ES-I3 (cell line): Measurements from ENCODE around the gene TPT1.
"Not testable (repeated sequence)": the region's sequence is repeated elsewhere in the genome, so short reads cannot be mapped to it uniquely, and the experiment has no call there.

Experiments used
- H3K36me3 ChIP-seq: 2 replicates; pipeline ENCODE4 v1.6.1; 2013; ENCODE audit warnings: mild to moderate bottlenecking, low read length, control low read depth, moderate library complexity; ENCODE audit not compliant: insufficient read depth
- H3K4me1 ChIP-seq: 2 replicates; pipeline ENCODE4 v1.6.1; 2013; ENCODE audit warnings: mild to moderate bottlenecking, control low read depth, low read length; ENCODE audit not compliant: insufficient read depth
- H3K9ac ChIP-seq: 2 replicates; pipeline ENCODE4 v1.6.1; 2013; ENCODE audit warnings: low read depth, mild to moderate bottlenecking, low read length, moderate library complexity
- H3K9me3 ChIP-seq: 2 replicates; pipeline ENCODE4 v1.6.1; 2013; ENCODE audit warnings: mild to moderate bottlenecking, low read length, moderate library complexity; ENCODE audit not compliant: control insufficient read depth, insufficient read depth

The TPT1 gene

DNA sequence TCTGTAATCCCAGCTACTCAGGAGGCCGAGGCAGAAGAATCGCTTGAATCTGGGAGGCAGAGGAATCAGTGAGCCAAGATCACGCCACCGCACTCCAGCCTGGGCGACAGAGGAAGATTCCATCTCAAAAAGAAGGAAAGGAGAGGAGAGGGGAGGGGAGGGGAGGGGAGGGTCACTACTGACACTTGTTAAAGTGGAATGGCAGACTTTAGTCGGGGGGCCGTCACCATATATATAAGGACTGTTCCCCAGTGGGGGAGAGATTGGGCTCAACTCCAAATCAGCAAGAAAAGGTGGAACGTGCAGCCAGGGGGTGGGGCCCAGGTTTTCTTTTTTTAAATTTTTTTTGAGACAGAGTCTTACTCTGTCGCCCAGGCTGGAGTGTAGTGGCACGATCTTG lies 26.2 kb downstream of the TPT1 start:
- no peaks in the 10 kb centered on the region for H3K36me3 ChIP-seq
- no peak overlapping the region for H3K9ac ChIP-seq
- no peaks in the 10 kb centered on the region for H3K9me3 ChIP-seq
- H3K4me1 ChIP-seq: peaks cover 7% of the 10 kb centered on the region

DNA sequence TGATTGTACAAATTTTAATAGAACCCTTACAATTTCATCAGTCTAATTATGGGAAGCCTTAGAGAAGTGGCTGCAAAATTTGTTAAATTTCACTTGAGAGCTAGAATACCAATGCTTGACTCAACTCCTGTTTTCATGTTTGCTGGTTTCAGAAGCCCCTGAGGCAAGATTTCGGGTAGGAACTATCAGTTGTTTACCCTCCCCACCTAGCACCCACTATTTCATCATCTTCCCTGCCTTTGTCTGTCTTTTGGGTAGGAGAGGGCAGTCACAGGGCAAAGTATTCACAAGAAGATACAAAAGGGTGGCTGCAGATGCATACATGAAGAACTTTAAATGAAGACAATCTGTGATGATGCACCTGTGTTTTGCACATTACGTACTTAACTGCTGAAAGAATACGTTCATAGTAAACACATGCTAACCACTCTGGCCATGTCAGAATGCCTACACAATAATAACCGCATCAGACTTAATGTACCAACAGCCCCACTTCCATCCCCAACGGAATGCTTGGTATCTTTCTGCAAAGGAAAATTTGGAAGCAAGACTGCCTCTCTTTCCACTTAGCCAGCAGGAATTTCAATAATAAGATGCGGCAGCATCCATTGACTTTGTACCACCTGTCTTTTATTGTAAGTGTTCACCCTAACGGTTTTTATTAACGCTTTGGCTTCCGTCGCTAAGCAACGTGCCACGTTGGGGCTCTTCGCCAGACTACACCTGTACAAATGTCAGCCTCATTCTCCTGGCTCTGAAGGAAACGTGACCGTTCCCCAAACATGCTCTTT lies 30.4 kb downstream of the TPT1 start:
- Histone ChIP-seq H3K36me3 (no peaks in the 10 kb centered on the region), H3K9ac (peak overlapping the region; percentile 84), H3K4me1 (peaks cover 14% of the 10 kb centered on the region), H3K9me3 (no peaks in the 10 kb centered on the region)

DNA sequence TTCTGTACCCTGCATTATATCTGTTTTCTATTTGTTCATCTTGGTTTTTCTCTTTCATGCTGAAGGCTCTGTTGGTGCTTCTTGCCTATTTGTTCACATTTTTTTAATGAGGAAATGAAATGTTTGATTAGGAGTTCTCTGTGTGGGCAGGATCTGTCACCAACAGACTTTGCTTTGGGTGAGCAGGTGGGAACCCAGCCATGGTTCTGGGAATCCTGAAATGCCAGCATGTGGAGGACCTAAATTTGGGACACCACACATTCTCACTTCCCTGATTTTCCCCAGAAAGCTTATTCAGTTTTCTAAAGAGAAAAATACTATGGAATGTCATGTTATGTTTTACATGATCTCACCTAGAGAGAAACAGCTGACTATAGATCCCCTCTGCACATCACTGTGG lies 34.0 kb downstream of the TPT1 start:
- no peaks in the 10 kb centered on the region for H3K36me3 ChIP-seq
- H3K9ac ChIP-seq: no peak overlapping the region
- H3K4me1 ChIP-seq: peaks cover 14% of the 10 kb centered on the region
- H3K9me3 ChIP-seq: no peaks in the 10 kb centered on the region

DNA sequence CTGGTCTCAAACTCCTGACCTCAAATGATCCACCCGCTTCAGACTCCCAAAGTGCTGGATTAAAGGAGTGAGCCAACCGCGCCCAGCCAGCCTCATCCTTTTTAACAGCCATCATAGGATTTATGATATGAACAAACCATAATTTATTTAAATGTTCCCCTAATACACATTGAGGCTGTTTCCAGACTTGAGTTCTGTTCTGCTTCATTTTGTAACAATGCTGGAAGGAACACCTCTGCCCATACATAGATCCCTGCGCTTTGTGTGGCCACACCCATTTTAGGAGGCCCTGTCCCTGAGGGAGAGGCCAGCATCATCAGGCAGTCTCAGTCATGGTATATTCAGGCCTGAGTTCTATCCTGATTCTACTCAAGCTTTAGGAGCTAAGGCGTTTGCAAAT lies 35.9 kb downstream of the TPT1 start:
- Histone ChIP-seq H3K4me1 (peaks cover 11% of the 10 kb centered on the region), H3K9me3 (no peaks in the 10 kb centered on the region), H3K36me3 (no peaks in the 10 kb centered on the region), H3K9ac (no peak overlapping the region)

DNA sequence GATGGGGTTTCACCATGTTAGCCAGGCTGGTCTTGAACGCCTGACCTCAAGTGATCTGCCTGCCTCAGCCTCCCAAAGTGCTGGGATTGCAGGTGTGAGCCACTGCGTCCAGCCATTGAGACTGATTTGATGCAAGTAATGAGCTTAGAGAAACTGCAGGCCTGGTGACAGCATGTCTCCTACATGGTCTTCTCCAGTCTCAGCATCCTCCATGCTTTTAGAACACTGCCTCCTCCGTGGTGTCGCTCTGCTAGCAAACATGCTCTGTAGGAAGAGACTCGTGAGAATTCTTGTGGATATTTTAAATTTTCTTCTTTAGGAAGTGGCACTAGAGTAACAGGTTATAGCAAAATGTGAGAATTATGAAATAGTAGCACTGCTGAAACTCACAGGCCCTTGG lies 37.1 kb downstream of the TPT1 start:
- Histone ChIP-seq H3K4me1 (peaks cover 9% of the 10 kb centered on the region), H3K36me3 (no peaks in the 10 kb centered on the region), H3K9me3 (no peaks in the 10 kb centered on the region), H3K9ac (no peak overlapping the region)

DNA sequence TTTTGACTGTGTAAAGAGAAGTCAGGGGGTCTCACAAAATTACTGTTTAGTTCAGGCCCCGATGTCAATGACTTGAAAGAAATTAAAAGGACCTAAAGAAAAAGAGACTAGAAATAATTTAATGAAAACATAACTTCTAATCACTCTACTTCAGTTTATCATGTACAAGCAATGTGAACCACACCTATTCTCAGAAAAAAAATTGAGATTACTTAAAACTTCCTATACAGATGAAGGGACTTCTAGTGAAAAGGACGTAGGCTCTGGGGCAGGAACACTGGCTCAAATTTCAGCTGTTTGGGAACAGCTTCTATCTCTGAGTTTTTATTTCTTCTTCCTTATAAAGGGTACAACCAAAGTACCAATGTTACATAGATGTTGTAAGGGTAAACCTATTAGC lies 38.0 kb downstream of the TPT1 start:
- no peaks in the 10 kb centered on the region for H3K9me3 ChIP-seq
- no peak overlapping the region for H3K9ac ChIP-seq
- H3K36me3 ChIP-seq: no peaks in the 10 kb centered on the region
- peaks cover 4% of the 10 kb centered on the region; the same call in 1 of the 2 replicates for H3K4me1 ChIP-seq

DNA sequence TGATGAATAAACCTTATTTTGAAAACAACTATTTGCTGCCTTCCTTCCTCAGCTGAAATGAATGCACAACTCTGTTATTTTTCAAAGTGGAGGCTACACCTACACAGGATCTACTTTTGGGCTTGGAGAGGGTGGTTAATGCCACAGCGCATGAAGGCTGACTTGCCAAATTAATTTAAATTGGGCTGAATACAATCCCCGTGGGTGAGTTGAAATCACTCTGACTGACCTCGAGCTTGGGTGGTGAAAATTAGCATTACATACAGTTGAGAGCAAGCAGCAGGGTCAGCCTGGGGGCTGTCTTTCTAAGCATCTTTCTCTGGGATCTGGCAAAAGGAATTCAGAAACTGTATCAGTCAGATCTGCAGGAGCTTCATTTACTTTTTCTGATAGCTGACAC lies 38.5 kb downstream of the TPT1 start:
- Histone ChIP-seq H3K9me3 (no peaks in the 10 kb centered on the region), H3K36me3 (no peaks in the 10 kb centered on the region), H3K4me1 (peaks cover 4% of the 10 kb centered on the region; the same call in 1 of the 2 replicates), H3K9ac (no peak overlapping the region)

DNA sequence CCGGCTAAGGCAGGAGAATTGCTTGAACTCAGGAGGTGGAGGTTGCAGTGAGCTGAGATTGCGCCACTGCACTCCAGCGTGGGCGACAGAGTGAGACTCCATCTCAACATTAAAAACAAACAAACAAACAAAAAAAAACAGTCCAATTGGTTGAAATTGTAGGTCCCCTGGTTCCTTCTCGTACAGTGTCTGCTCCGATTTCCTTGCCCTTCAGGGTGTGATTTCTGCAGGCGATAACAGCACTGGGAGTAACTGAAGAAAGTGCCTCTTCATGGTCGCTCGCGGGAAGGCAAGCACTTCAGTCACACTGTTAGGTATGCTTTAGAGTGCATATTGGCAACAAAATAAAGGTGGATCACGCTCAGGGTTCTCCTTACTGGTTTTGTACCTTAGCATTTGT lies 39.7 kb downstream of the TPT1 start:
- no peaks in the 10 kb centered on the region for H3K9me3 ChIP-seq
- H3K4me1 ChIP-seq: peaks cover 4% of the 10 kb centered on the region; the same call in 1 of the 2 replicates
- no peak overlapping the region for H3K9ac ChIP-seq
- H3K36me3 ChIP-seq: no peaks in the 10 kb centered on the region

DNA sequence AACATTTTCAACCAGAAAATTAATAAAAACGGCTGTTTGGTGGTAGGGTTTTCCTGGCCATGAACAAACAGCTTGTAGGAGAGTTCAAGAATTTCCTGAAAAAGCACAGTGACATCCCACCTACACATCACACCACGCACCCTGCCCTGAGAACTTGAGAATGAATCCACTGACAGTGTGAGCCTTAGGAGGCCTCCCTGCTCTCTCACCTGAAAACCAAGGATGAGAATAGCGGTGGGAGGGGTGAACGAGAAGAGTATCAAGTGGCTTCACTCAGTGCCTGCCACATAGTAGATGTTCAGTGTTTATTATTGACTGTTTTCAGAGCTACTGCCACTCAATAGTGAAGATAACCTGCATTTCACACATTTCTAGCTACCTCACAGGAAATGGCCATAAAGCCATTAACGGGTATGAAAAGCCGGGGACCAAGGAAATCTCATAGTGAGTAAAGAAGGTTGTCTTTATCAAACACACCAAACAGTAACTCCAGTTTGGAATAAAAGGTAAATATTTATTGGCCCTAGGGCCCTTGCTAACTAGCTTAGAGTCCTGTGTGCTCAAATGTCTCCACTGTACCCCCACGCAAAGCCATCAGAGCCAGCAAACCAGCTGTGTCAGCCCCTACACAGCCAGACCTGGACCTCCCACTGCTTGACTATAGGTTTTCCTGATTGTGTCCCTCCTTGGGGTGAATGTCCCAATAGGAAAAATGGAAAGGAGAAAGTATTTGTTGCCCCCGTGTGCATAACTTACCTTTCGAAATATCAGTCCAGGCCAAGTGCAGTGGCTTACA lies 40.6 kb downstream of the TPT1 start:
- Histone ChIP-seq H3K9me3 (no peaks in the 10 kb centered on the region), H3K9ac (no peak overlapping the region), H3K4me1 (peaks cover 4% of the 10 kb centered on the region; the same call in 1 of the 2 replicates), H3K36me3 (no peaks in the 10 kb centered on the region)

DNA sequence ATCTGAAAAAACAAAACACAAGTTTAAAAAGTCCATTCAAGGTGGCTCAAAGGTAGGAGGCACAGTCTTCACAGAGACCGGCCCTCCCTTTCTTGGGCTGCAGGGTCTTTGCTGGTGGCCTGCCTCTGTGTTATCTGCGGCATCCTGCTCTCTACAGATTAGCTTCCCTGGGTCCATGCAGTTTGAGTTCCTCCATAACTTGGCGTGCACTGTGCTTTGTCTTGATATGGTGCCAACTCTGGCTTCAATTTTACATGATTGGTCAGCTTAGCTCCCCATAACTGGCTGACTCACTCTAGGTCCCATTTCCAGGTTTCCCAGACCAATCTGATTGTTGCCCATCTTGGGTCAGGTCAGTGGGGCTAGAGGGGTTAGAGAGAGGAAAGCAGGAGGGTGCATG lies 41.8 kb downstream of the TPT1 start:
- Histone ChIP-seq H3K9ac (no peak overlapping the region), H3K36me3 (no peaks in the 10 kb centered on the region), H3K9me3 (no peaks in the 10 kb centered on the region), H3K4me1 (peaks cover 4% of the 10 kb centered on the region; the same call in 1 of the 2 replicates)

DNA sequence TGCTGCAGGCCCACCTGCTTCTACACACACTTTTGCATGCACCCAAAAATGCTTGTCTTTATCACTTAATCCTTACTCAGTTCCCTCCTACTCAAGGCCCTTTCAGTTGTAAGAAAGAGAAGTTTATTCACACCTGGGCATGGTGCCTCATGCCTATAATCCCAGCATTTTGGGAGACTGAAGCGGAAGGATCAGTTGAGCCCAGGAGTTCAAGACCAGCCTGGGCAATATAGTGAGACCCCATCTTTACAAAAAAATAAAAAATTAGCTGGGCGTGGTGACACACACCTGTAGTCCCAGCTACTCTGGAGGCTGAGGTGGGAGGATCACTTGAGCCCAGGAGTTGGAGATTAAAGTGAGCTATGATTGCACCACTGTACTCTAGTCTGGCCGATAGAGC lies 42.4 kb downstream of the TPT1 start:
- H3K4me1 ChIP-seq, H3K36me3 ChIP-seq, H3K9ac ChIP-seq, H3K9me3 ChIP-seq: not testable (repeated sequence)

DNA sequence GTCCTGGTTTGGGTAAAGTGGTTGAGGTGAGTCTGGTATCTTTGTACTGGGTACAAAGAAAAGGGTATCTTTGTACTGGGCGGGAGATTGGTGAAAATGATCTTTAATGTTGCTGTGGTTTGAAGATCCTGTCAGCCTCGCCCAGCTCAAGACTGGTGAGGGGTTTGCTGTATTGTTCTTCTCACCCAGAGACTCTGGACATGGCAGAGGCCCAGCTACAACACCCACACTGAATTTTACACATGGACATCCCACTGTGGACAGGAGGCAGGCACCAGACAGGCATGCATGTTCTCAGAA lies 42.8 kb downstream of the TPT1 start:
- Histone ChIP-seq H3K4me1 (peaks cover 4% of the 10 kb centered on the region; the same call in 1 of the 2 replicates), H3K9me3 (no peaks in the 10 kb centered on the region), H3K9ac (no peak overlapping the region), H3K36me3 (no peaks in the 10 kb centered on the region)

DNA sequence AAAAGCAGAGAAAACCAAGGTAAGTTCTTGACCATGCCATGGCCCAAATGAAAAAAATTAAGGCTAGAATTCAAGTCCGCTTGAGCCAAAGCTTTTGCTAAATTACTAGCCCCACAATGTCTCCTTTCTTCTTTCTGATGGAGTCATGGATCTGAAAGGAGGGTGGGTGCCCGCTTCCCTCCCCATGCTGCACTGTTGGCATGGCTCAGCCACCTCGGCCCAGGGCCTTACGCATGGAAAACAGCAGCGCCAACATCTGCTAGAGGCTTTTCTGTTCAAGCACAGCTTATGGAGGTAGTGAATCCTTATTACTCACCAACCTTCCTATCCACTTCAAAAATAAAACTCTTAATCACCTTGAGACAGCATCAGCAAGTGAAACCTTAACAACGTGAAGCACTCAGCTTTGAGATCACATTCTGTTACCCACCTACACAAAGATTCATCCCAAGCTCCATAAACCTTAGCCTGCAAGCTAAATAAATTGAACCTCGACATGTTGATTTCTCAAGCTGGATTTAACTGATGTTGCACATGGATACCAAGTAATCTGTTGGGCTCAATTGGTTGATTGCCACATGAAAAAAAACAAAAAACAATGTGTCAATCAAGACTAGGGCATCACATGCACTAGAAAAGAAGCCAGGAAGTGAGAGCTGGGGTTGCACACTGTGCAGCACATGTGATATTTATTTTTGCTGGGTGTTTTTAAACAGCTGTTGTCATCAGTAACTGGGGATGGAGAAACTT lies 43.4 kb downstream of the TPT1 start:
- H3K36me3 ChIP-seq: no peaks in the 10 kb centered on the region
- peaks cover 4% of the 10 kb centered on the region; the same call in 1 of the 2 replicates for H3K4me1 ChIP-seq
- no peak overlapping the region for H3K9ac ChIP-seq
- H3K9me3 ChIP-seq: no peaks in the 10 kb centered on the region

DNA sequence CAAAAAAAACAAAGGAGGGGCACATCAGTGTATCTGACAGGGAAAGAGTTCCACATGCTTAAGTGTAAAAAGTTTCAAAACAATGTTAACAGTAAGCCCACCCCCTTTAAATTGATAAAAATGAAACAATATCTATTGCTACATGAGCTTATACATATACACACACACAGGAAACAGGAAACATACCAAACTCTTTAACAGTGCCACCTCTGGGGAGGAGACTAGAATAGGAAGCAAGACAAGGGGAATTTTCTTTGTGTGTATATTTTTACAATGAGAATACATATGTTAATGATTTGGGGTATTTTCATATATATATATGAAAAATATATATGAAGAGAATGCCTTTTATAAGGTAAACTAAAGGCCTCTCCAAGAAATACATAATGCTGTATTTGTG lies 44.7 kb downstream of the TPT1 start:
- H3K4me1 ChIP-seq: peaks cover 4% of the 10 kb centered on the region; the same call in 1 of the 2 replicates
- no peaks in the 10 kb centered on the region for H3K9me3 ChIP-seq
- H3K9ac ChIP-seq: no peak overlapping the region
- H3K36me3 ChIP-seq: no peaks in the 10 kb centered on the region
